Measurements from ENCODE around the gene ZFTA. TPM values are rescaled to one million over a fixed set of nuclear protein-coding genes. Genes with fewer than 3 reads are reported as not detected.
"Not testable (repeated sequence)": the region's sequence is repeated elsewhere in the genome, so short reads cannot be mapped to it uniquely, and the experiment has no call there.

The ZFTA gene
- total RNA-seq, result 9.1 and 9.6 TPM in 2 replicates

DNA sequence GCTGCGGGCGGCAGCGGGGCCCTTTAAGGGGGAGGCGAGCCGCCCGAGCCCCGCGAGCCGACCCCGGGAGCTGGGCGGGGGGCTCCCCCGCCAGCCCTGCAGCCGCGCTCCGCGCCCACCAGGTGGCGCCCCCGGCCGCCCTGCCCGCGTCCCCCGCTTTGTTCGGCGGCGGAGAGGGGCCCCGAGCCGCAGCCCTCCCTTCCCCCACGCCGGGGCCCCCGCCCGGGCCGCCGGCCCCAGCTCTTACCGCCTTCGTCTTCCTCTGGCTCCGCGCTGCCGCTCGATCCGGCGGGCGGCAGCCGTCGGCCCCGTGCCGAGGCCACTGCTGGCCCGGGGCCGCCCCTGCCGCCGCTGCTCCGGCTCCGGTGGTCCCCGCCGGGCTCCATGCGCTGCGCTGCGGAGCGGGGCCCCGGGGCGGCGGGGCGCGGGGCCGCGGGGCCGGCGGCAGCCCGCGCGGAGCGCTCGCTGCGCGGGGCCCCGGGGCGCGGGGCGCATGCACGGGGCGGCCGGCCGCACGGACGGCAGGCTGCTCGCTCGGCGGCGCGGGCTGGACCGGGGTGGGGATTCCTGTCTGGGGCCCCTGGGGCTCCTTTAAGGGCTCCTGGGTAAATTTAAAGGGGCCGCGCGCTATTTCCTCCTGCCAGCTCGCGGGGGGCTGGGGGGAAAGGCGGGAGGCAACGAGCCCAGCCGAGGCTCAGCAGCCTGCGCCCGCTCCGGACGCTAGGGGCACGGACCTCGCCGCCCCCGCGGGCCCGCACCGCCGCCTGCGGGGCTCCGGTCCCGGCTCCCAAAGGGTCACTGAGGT lies at the start of gene ZFTA:
Gene ZFTA, minus strand, starts transcription at position 539 of the 805 bp plus-strand sequence. Its CDS starts 153 bp downstream, at position 386.
- DNase-seq (ENCODE audit: low read depth in 2 of 2), result peak; percentile 54 to 69

DNA sequence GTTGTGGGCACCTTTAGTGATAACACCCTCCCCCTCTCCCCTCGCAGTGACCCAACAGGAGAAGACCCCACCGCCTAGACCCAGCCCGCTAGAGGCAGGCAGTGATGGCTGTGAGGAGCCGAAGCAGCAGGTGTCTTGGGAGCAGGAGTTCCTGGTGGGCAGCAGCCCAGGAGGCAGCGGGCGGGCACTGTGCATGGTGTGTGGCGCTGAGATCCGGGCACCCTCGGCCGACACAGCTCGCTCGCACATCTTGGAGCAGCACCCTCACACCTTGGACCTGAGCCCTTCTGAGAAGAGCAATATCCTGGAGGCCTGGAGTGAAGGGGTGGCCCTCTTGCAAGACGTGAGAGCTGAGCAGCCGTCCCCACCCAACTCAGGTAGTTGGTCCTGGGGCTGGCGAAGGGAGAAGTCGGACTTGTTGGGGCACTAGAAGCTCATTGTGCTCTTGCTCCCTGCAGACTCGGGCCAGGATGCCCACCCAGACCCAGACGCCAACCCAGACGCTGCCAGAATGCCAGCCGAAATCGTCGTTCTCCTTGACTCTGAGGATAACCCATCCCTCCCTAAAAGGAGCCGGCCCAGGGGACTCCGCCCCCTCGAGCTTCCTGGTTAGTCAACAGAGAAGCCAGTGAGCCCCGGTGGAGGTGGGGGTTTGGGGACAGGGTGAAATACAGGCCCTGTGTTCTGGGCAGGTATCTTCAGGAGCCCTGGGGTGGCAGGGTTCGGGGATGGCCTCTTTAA lies 49.4 kb upstream of the ZFTA start:
- no peak for DNase-seq (ENCODE audit: low read depth in 2 of 2)

DNA sequence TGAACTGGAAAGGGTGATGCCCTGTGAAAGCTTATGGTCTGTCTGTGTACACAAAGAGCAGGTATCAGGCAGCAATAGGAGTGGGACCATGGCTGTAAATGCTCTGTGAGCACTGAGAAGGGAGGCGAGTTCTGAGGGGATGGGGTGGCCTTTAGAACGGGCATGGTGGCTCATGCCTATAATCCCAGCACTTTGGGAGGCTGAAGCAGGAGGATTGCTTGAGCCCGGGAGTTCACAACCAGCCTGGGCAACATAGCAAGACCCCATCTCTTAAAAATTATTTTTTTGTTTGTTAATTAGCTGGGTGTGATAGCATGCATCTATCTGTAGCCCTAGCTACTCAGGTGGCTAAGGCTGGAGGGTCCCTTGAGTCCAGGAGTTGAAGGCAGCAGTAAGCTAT lies 48.2 kb upstream of the ZFTA start:
- no peak for DNase-seq (ENCODE audit: low read depth in 2 of 2)

DNA sequence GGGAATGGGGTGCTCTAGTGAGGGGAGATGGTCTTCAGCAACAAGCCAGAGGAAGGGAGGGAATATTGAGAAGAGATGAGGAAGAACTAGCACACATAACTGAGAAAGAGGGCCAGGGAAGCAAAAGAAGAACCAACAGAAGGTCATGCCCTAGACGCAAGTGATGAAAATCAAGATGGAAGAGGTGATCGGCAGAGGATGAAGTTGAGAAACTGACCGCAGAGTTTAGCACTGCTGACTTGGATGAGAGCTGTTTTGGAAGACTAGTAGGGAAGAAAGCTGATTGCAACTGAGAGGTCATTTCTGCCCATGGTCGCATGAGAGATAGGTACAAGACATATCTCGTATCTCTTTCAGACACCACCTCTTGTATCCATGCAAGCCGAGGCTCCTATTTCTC lies 47.6 kb upstream of the ZFTA start:
- DNase-seq (ENCODE audit: low read depth in 2 of 2), result no peak

DNA sequence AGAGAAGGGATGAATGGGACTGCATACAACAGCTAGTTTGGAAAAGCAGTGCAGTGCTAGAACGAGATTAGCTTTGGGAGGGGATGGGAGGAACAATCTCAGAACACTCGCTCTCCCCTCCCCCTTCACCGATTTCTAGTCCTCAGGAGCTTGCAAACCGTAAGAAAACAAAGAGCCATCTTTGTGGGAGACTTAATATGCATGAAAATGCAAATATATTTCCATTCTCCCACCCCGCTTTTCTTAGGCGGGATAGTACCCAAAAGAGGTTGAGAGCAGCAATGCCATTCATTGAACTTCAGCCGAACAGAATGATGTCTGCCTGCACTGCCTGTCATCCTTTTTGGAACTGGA lies 45.8 kb upstream of the ZFTA start:
- DNase-seq (ENCODE audit: low read depth in 2 of 2), result no peak

DNA sequence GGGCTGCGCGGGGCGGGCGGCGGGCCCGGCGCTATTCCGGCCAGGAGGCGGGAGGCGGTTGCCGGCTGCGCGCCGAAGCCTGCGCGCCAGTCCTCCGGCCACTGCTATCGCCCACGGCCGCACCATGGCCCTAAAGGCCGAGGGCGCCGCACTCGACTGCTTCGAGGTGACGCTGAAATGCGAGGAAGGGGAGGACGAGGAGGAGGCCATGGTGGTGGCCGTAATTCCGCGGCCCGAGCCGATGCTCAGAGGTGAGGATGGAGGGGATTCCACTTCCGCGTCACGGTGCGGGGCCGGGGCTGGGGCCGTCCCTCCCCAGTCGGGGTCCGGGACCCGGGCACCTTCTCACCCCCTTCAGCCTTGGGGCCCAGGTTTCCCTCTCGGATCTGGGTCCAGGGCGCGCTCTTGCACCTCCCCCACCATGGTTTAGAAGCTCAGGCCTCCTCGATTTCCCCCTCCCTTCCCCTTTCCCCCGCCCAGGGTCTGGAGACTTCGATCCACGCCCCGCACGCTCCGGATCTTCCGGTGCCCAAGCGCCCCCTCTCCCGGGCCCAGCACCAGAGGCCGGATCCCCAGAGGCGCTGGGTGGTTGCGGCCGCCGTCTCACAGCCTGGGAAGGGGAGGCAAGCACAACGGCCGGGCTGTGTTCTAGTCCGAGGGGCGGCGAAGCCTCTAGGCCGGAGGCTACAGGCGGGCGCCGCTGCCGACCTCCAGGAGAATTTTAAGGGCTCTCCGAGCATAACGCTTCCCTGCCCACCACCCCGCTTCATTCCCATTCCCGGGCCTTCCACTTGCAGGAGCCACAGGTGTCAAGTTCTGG lies 45.2 kb upstream of the ZFTA start:
- DNase-seq (ENCODE audit: low read depth in 2 of 2), result peak; percentile 28 to 43

DNA sequence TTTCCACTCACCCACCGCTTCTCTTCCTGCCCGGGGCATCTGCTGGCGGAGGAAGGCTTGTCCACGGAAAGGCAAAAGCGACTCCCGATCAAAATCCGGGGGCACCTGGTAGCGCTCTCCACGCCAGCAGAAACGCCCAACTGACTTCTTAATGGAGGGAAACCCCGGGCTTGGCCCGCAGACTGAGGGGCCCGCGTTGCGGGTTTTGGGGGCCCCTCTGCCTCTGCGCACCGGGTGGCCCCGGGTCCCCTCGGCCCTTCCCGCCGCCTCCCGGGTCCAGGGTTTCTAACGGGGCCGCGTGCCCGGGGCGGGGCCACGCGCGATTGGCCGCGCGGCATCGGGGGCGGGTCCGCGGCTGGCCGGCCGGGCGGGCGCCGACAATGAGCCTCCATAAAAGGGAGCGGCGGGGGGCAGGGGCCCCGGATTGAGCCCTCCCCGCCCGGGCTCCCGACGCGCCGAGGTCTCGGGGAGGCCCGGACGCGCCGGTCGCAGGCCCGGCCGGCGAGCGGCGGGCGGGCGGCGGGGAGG lies 44.5 kb upstream of the ZFTA start, which contains the start of gene SPINDOC:
Gene SPINDOC, plus strand, starts transcription at position 422 of the 528 bp plus-strand sequence. CDS start 231 bp downstream, outside the sequence.
- peak; percentile 70 to 74 for DNase-seq (ENCODE audit: low read depth in 2 of 2)

DNA sequence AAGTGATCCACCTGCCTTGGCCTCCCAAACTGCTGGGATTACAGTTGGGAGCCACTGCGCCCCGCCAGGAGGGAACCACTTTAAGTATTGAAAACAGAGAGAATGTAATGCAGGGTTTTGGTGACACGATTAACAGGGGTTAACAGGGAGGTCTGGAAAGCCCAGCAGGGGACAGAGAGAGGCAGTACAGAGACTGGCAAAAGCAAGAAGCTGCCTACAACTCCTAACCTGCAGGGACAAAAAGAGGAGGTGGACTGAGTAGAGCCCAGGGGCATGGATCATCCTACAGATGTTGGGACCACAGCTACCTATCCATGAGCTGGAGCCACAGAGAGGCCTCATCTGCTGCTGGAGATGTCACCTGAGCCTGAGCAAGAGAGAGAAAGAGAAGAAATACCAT lies 42.9 kb upstream of the ZFTA start:
- no peak for DNase-seq (ENCODE audit: low read depth in 2 of 2)

DNA sequence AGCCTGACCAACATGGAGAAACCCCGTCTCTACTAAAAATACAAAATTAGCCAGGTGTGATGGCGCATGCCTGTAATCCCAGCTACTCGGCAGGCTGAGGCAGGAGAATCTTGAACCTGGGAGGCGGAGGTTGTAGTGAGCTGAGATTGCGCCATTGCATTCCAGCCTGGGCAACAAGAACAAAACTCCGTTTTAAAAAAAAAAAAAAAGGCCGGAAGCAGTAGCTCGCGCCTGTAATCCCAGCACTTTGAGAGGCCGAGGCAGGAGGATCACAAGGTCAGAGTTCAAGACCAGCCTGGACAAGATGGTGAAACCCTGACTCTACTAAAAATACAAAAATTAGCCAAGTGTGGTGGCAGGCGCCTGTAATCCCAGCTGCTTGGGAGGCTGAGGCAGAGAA lies 41.8 kb upstream of the ZFTA start:
- not testable (repeated sequence) for DNase-seq (ENCODE audit: low read depth in 2 of 2)

DNA sequence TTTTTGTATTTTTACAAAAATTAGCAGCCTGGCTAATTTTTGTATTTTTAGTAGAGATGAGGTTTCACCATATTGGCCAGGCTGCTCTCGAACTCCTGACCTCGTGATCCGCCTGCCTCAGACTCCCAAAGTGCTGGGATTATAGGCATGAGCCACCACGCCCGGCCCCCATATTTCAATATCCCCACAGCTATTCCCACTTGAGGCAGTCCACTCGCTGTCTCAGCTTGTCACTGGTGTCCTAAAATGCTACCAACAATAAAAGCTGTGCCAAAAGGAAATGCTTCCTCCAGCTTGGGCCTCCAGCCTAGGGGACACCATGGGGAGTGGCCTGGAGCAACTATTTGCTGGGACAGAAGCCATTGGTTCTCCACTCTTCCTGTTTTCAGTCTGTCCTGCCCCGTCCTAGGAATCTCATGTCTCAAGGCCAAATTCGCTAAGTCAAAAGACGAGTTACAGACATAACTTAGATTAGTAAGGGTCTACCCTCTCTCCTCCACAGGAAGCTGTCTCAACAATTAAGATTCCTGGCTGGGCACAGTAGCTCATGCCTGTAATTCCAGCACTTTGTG lies 37.4 kb upstream of the ZFTA start:
- DNase-seq (ENCODE audit: low read depth in 2 of 2), result peak; percentile 40 to 43

DNA sequence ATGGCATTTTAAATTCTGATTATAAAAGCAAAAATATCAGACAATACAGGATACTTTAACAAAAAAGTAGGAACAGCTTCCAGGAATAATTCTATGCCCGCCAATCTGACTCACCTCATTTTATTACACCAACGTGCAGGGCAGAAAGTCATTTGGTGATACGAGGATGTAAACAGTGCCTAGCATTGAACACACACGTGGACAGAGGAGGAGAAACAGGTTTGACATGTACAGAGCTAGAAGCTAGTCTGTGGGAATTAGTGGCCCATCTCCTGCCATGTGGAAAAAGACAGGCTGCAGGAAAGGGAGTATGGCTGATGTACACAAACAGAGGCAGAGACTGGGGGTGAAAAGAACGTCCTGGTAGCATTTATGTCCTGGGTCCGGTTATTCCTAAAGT lies 35.7 kb upstream of the ZFTA start:
- peak in 1 of 2 donors; percentile 36 for DNase-seq (ENCODE audit: low read depth in 2 of 2)

DNA sequence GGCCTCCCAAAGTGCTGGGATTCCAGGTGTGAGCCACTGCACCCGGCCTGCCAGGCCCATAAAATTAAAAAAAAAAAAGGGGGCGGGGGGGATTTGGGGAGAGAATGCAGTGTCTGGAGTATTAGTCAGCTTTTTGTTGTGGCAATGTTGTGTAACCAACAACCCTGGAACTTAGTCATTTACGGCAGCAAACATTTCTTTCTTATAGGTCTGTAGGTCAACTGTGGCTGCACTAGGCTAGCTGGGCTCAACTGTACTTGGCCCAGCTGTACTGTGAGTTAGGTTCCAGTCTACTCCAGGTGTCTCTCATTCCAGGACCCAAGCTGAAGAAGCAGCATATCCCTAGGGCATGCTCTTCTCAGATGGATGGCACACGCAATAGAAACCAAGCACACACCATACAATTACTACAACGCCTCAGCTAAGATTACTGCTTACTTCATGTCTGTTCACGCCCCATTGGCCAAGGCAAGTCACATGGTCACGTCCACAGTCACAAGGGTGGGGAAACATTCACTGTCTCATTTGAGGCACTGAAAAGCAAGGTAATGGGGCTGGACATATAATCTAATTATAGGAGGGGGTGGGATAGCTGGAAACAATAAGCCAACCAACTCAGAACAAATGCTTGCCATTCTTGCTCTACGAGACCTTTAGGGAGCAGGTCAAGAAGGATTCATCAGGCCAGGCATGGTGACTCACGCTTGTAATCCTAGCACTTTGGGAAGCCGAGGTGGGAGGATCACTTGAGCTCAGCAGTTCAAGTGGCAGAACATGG lies 34.3 kb upstream of the ZFTA start:
- DNase-seq (ENCODE audit: low read depth in 2 of 2), result no peak

DNA sequence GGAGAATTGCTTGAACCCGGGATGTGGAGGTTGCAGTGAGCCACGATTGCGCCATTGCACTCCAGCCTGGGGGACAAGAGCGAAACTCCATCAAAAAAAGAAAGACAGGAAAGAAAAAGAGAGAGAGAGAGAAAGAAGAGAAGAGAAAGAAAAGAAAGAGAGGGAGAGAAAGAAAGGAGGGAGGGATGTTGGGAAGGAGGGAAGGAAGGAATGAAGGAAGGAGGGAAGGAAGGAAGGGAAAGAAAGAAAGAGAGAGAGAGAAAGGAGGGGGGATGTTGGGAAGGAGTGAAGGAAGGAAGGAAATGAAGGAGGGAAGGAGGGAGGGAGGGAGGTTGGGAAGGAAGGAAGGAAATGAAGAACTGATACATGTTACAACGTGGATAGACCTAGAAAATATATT lies 32.3 kb upstream of the ZFTA start:
- no peak for DNase-seq (ENCODE audit: low read depth in 2 of 2)

DNA sequence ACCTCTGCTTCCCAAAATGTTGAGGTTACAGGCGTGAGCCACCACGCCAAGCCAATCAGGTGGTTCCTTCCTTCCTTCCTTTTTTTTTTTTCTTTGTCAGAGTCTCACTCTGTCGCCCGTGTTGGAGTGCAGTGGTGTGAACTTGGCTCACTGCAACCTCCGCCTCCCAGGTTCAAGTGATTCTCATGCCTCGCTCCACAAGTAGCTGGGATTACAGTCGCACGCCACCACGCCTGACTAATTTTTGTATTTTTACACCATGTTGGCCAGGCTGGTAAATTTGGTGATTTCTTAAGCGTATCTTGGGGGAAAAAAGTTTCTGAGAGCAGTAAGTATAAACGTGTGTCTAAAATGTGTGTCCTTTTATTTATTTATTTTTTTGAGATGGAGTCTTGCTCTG lies 26.5 kb upstream of the ZFTA start:
- no peak for DNase-seq (ENCODE audit: low read depth in 2 of 2)

DNA sequence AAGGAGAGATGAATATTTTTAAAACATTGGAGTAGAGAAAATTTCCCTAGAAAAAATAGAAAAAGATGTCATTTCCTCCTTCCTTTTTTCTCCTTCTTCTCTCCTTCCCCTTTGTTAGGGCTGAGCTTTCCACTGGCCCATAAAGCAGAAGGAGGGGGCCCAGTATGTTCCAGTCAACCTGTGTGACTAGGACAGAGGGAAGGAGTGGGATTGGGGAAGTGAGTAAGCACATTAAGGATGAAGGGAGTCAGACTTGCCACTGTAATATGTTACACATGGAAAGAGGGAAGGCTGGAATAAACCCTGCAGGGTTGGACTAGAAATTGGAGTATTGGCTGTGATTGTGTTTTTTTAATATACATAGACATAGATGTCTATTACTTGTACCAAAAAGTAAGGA lies 24.6 kb upstream of the ZFTA start:
- DNase-seq (ENCODE audit: low read depth in 2 of 2), result no peak

DNA sequence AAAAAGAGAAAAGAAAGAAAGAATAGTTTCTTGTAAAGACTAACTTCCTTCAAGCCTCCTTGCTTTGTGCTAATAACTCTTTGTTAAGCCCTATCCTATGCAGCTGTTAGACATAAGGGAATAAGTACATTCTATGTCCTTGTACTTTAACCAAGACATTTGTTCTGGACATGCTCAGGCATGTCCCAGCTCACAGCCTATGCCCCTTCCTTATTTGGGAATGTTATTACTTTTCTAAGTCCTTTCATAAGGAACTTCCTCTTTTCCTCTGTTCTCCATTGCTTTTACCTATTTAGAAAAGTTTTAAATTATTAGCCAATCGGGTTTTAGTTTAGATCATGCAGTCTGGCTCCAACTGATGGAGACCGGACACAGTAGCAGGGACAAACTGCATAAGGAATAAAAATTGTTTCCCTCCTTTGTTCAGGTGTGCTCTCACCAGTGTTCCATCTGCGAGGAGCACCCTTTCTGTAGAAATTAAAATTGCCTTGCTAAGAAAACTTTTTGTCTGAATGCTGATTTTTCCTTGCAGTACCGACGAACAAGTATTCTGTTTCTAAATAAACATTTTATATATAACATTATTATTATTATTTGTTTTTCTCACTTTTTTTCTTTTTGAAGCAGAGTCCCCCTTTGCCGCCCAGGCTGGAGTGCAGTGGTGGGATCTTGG lies 23.1 kb upstream of the ZFTA start:
- no peak for DNase-seq (ENCODE audit: low read depth in 2 of 2)

DNA sequence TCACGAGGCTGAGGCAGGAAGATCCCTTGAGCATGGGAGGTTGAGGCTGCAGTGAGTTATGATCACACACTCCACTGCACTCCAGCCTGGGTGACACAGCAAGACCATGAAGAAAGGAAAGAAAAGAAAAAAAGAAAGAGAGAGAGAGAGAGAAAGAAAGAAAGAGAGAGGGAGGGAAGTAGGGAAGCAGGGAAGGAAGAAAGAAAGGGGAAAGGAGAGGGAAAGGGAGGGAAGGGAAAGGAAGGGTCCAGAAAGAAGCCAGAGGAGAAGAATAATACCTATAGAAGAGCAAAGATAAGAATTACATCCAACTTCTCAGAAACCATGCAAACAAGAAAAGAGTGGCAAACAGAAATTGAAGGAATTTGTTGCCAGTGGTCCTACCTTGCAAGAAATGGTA lies 17.2 kb upstream of the ZFTA start:
- DNase-seq (ENCODE audit: low read depth in 2 of 2), result no peak

DNA sequence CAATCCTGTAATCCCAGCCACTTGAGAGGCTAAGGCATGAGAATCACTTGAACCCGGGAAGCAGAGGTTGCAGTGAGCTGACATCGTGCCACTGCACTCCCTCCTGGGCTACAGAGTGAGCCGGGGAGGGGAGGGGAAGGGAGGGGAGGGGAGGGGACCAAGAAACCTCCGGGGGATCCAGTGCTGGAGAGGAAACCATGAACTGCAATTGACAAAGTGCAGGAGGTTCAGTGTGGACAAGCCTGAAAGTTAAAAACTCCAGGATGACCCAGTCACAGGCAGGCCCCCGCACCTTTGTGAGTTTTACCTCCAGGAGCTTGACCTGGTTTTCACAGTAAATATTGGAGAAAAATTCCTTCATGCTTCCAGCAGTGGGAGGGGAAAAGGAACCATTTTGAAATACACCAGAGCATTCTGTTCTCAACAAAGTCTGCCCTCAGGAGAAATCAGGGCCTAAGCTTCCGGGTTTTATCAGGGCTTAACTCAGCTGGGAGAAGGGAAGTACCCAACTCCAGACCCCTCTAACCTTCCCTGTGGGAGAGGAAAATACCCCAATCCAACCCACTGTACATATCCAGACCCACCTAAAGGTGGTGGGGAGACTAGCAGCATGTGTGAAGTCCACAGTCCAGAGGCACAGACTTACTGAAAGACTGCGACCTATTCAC lies 15.5 kb upstream of the ZFTA start:
- no peak for DNase-seq (ENCODE audit: low read depth in 2 of 2)

DNA sequence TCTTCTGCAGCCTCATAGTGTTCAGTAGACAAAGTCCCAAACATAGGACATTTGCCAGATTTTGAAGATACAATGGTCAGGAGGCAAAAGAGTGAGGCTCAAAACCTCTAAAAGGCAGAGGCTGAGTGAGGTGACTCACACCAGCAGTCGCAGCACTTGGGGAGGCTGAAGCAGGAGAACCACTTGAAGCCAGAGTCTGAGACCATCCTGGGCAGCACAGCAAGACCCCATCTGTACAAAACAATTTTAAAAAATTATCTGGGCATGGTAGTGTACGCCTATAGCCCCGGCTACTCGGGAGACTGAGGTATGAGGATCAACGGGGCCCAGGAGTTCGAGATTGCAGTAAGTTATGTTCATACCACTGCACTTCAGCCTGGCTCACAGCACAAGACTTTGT lies 14.2 kb upstream of the ZFTA start:
- no peak for DNase-seq (ENCODE audit: low read depth in 2 of 2)

DNA sequence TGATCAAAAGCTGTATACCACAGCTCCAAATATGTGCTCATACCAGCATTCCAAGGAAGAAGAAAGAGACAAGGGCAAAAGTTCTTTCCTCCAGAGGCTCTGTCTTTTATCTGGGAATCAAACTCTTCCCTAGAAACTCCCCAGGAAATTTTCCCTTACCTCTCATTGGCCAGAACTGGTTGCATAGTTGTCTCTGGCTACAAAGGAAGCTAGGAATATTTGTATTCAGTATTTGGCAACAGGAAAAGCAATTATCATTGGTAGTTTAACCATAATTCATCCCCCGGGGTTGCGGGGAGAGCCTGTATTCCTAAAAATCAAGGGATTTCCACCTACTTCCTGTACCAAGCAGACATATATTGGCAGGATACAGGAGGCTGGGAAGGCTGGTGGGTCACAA lies 10.5 kb upstream of the ZFTA start:
- DNase-seq (ENCODE audit: low read depth in 2 of 2), result peak; percentile 62

All from lung microvascular endothelial cell (primary cell).